CD4-positive, alpha-beta memory T cell (primary cell): ENCODE results near the gene CKB. TPM values are rescaled to one million over a fixed set of nuclear protein-coding genes. Genes with fewer than 3 reads are reported as not detected.
A peak's percentile ranks its signal among the peaks of the same experiment; 100 is the strongest.

Source experiments
- CTCF ChIA-PET: fragments of 350-600 bp; sonication (Branson Sonifier 250); formaldehyde crosslinking; loops from one replicate; lab custom pipeline; 2021; ENCODE audit warnings: inconsistent platforms; ENCODE audit not compliant: partially characterized antibody; lab: Charles Lee
- POLR2A ChIA-PET: fragments of 350-600 bp; sonication (Branson Sonifier 250); formaldehyde crosslinking; loops from one replicate; lab custom pipeline; 2021; ENCODE audit not compliant: partially characterized antibody; lab: Charles Lee
- DNase-seq, 5 donors: peaks; one replicate each; pipeline versions ENCODE4 v3.0.0 to v3.0.0-alpha.2; 2020 to 2022; ENCODE audit warnings: mixed read lengths in 1 of 5
- H3K27ac ChIP-seq: one replicate; pipeline ENCODE4 v1.7.0; 2013; ENCODE audit warnings: low read depth, low read length
- H3K27me3 ChIP-seq: 2 replicates; pipeline ENCODE4 v1.7.0; 2013; ENCODE audit warnings: mild to moderate bottlenecking, low read length, moderate library complexity; ENCODE audit not compliant: insufficient read depth
- H3K36me3 ChIP-seq: 2 replicates; pipeline ENCODE4 v1.7.0; 2013; ENCODE audit warnings: mild to moderate bottlenecking, low read length, moderate library complexity; ENCODE audit not compliant: insufficient read depth
- H3K4me1 ChIP-seq: 2 replicates; pipeline ENCODE4 v1.7.0; 2013; ENCODE audit warnings: mild to moderate bottlenecking, low read length, moderate library complexity; ENCODE audit not compliant: insufficient read depth
- H3K4me3 ChIP-seq, 2 donors: one replicate each; pipeline ENCODE4 v1.7.0; 2013; ENCODE audit warnings: low read length in 2 of 2, mild to moderate bottlenecking in 1 of 2
- H3K9me3 ChIP-seq, 2 donors: one replicate each; pipeline ENCODE4 v1.7.0; 2013; ENCODE audit warnings: low read length in 2 of 2, control low read depth in 1 of 2; ENCODE audit not compliant: control insufficient read depth in 1 of 2
- H3K27ac Mint-ChIP-seq, 7 donors: one replicate each; pipeline ENCODE4 v1.8.0; 2020 to 2021; ENCODE audit warnings: mixed read lengths in 7 of 7, mild to moderate bottlenecking in 6 of 7, inconsistent platforms in 3 of 7, moderate library complexity in 3 of 7
- H3K27me3 Mint-ChIP-seq, 2 donors: one replicate each; pipeline ENCODE4 v1.8.0; 2020 to 2021; ENCODE audit warnings: mixed read lengths in 2 of 2
- H3K36me3 Mint-ChIP-seq, 2 donors: one replicate each; pipeline ENCODE4 v1.8.0; 2020 to 2021; ENCODE audit warnings: mixed read lengths in 2 of 2, inconsistent platforms in 1 of 2, mild to moderate bottlenecking in 1 of 2
- H3K4me1 Mint-ChIP-seq, 4 donors: one replicate each; pipeline ENCODE4 v1.8.0; 2020 to 2021; ENCODE audit warnings: mixed read lengths in 4 of 4, mild to moderate bottlenecking in 1 of 4
- H3K4me3 Mint-ChIP-seq, 8 donors: one replicate each; pipeline ENCODE4 v1.8.0; 2020 to 2021; ENCODE audit warnings: mixed read lengths in 8 of 8, mild to moderate bottlenecking in 7 of 8, moderate library complexity in 6 of 8, inconsistent platforms in 3 of 8
- H3K9me3 Mint-ChIP-seq, 8 donors: one replicate each; pipeline ENCODE4 v1.8.0; 2020 to 2021; ENCODE audit warnings: mixed read lengths in 8 of 8, mild to moderate bottlenecking in 5 of 8, inconsistent platforms in 3 of 8, moderate library complexity in 1 of 8
- intact Hi-C: fragments of 100-400 bp; cut with micrococcal nuclease; formaldehyde crosslinking; loops from one replicate; pipeline ENCODE4 v1.15.1; 2023
- polyA plus RNA-seq, 2 donors: library from polyadenylated mRNA; unstranded; fragments of 300-500 nt; fragmentation: Illumina TruSeq; gene quantifications; one replicate each; pipeline ENCODE4 v1.2.3, GENCODE V29; 2021
- total RNA-seq, 2 experiments: library from RNA; stranded (reverse); gene quantifications; one replicate each; pipeline ENCODE4 v1.2.3, GENCODE V29; 2021

The CKB gene
- total and polyA plus RNA-seq, 4 experiments from 2014 or later, result 2.0 to 3.0 (median 2.5) TPM

GRCh38 chr14:103555559-103556337 is 33.1 kb upstream of the CKB start:
- DNase-seq, result no peak
- Mint-ChIP-seq H3K9me3 (no peaks in the 10 kb centered on the region), H3K4me1 (peaks cover 25 to 55% (median 39%) of the 10 kb centered on the region in 4 donors), H3K4me3 (no peak overlapping the region), H3K27ac (peak overlapping the region in 1 of 7 donors; percentile 71), H3K36me3 (peaks cover 12 to 43% of the 10 kb centered on the region in 2 donors), H3K27me3 (no peaks in the 10 kb centered on the region)
- Histone ChIP-seq H3K4me1 (peaks cover 38% of the 10 kb centered on the region), H3K27ac (no peak overlapping the region), H3K9me3 (no peaks in the 10 kb centered on the region), H3K27me3 (no peaks in the 10 kb centered on the region), H3K4me3 (no peak overlapping the region), H3K36me3 (no peaks in the 10 kb centered on the region)
- CTCF ChIA-PET, result no interaction called here
- intact Hi-C loops, result no loop called here
- POLR2A ChIA-PET, result no interaction called here

GRCh38 chr14:103552846-103553210 is 30.2 kb upstream of the CKB start:
- peaks cover 0 to 18% of the 10 kb centered on the region in 2 donors for H3K36me3 Mint-ChIP-seq
- H3K9me3 Mint-ChIP-seq, result no peaks in the 10 kb centered on the region
- no peak for DNase-seq
- peaks cover 9% of the 10 kb centered on the region for H3K4me1 ChIP-seq
- H3K27me3 ChIP-seq, result no peaks in the 10 kb centered on the region
- no peak overlapping the region for H3K4me3 ChIP-seq
- ChIA-PET POLR2A (interaction anchor here (1.2 to 1.8 kb wide), 2 partner anchors 9 to 34 kb away, joined by 3 to 6 read pairs; partner anchors contain the start of gene BAG5), CTCF (interaction anchor here (1.7 kb wide), 1 partner anchor 34 kb away, joined by 5 read pairs; no protein-coding TSS in a partner anchor)
- no peaks in the 10 kb centered on the region for H3K9me3 ChIP-seq
- no peaks in the 10 kb centered on the region for H3K27me3 Mint-ChIP-seq
- no peak overlapping the region for H3K27ac ChIP-seq
- no peak overlapping the region for H3K27ac Mint-ChIP-seq
- peaks cover 7 to 26% (median 14%) of the 10 kb centered on the region in 4 donors for H3K4me1 Mint-ChIP-seq
- no peak overlapping the region for H3K4me3 Mint-ChIP-seq
- intact Hi-C loops, result no loop called here
- H3K36me3 ChIP-seq, result no peaks in the 10 kb centered on the region

- H3K4me3 Mint-ChIP-seq, result no peak overlapping the region
- DNase-seq, result no peak
- peak overlapping the region in 1 of 7 donors; percentile 41 for H3K27ac Mint-ChIP-seq
- no peaks in the 10 kb centered on the region for H3K9me3 Mint-ChIP-seq
- peaks cover 3% of the 10 kb centered on the region for H3K4me1 ChIP-seq
- POLR2A ChIA-PET, result interaction anchor here (1.2 to 1.8 kb wide), 3 partner anchors 10 to 33 kb away, joined by 3 to 6 read pairs (median 4); partner anchors contain the start of genes BAG5 and TRMT61A
- peaks cover 6 to 20% (median 11%) of the 10 kb centered on the region in 4 donors for H3K4me1 Mint-ChIP-seq
- no peaks in the 10 kb centered on the region for H3K36me3 ChIP-seq
- H3K4me3 ChIP-seq, result no peak overlapping the region
- H3K9me3 ChIP-seq, result no peaks in the 10 kb centered on the region
- no peaks in the 10 kb centered on the region for H3K27me3 ChIP-seq
- no peak overlapping the region for H3K27ac ChIP-seq
- H3K36me3 Mint-ChIP-seq, result peaks cover 0 to 15% of the 10 kb centered on the region in 2 donors
- H3K27me3 Mint-ChIP-seq, result no peaks in the 10 kb centered on the region
- CTCF ChIA-PET, result interaction anchor here (1.1 to 1.7 kb wide), 3 partner anchors 31 to 51 kb away, joined by 3 to 5 read pairs (median 4); no protein-coding TSS in a partner anchor
- intact Hi-C loops, result no loop called here
Measured at GRCh38 chr14:103552011-103552845, 29.6 kb upstream of the CKB start.

DNA sequence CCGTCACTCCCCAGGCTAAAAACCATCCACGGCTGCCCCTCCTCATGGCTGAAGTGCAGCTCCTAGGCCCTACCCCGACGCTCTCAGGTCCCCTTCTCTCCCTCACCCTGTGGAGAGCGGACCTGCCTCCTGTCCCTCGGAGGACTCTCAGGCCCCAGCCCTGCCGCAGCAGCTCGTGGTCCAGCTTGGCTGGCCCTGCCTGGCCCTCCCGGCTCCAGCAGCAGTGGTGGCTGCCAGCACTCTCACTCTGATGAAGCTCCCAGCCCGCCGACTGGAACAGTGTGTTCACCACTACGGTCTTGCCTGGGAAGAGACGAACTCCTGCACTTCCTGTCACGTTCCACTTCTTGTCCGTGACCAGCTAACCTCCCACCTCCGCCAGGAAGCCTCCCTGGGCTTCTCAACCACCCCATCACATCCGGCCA is 28.7 kb upstream of the CKB start:
- Histone ChIP-seq H3K27me3 (no peaks in the 10 kb centered on the region), H3K36me3 (no peaks in the 10 kb centered on the region), H3K4me1 (no peaks in the 10 kb centered on the region), H3K4me3 (no peak overlapping the region), H3K27ac (no peak overlapping the region), H3K9me3 (no peaks in the 10 kb centered on the region)
- ChIA-PET POLR2A (interaction anchor here (1.7 to 1.8 kb wide), 2 partner anchors 11 to 22 kb away, joined by 4 to 6 read pairs; partner anchors contain the start of genes BAG5 and TRMT61A), CTCF (interaction anchor here (1.1 to 1.7 kb wide), 2 partner anchors 31 to 50 kb away, joined by 3 to 4 read pairs; no protein-coding TSS in a partner anchor)
- Mint-ChIP-seq H3K9me3 (no peaks in the 10 kb centered on the region), H3K4me1 (peaks cover 2 to 16% (median 6%) of the 10 kb centered on the region in 4 donors), H3K36me3 (peaks cover 0 to 11% of the 10 kb centered on the region in 2 donors), H3K4me3 (no peak overlapping the region), H3K27me3 (peaks cover 0 to 2% of the 10 kb centered on the region in 2 donors), H3K27ac (peak overlapping the region in 1 of 7 donors; percentile 13)
- DNase-seq, result no peak
- intact Hi-C loops, result no loop called here

DNA sequence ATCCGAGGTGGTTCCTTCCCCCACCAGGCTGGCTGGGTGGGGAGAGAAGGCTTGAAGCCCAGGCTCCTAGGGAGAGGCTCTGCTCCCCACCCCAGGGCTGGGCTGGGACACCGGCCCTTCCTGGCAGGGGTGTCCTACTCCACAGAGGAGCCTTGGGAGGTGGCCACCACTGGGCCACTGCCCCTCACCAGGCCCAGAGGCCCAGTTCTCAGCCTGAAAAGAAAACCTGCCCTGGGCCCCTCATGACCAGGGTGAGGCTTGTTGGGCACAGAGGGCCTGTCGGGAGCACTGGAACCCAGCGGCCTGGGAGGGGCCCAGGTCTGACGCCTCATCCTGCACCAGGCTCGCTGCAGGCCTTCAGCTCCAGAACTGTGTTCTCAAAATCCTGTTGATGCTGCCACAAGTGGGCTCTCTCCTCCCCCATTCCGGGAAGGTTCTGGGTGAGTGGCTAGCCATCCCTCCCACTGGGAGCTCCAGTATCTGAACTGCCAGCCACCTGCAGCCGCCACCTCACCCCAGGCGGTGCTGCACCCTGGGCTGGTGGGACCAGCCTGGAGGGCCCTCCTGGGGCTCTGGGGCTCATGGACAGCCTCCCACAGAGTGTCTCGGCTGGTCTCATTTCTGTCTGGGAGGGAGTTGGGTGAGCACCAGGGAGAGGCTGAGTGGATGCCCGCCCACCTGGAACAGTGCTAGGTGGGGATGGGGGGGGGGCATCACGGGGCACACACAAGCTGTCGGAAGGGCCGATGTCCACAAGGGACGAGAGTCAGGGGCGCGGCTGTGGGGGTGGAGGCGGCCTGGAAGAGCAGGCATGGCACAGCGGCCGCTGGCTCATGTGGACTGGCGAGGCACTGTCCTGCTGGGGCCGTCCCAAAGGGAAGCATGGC is 28.1 kb upstream of the CKB start:
- Histone ChIP-seq H3K27ac (no peak overlapping the region), H3K36me3 (no peaks in the 10 kb centered on the region), H3K27me3 (no peaks in the 10 kb centered on the region), H3K4me3 (no peak overlapping the region), H3K9me3 (no peaks in the 10 kb centered on the region), H3K4me1 (no peaks in the 10 kb centered on the region)
- intact Hi-C loops, result no loop called here
- Mint-ChIP-seq H3K9me3 (no peaks in the 10 kb centered on the region), H3K27ac (no peak overlapping the region), H3K36me3 (peaks cover 0 to 11% of the 10 kb centered on the region in 2 donors), H3K4me3 (no peak overlapping the region), H3K4me1 (peaks cover 2 to 13% (median 6%) of the 10 kb centered on the region in 4 donors), H3K27me3 (peaks cover 0 to 2% of the 10 kb centered on the region in 2 donors)
- no peak for DNase-seq
- ChIA-PET POLR2A (interaction anchor here (1.7 kb wide), 1 partner anchor 21 kb away, joined by 4 read pairs; the partner anchor contains the start of gene TRMT61A), CTCF (interaction anchor here (1.1 to 9.0 kb wide), 4 partner anchors 30 to 49 kb away, joined by 3 to 78 read pairs (median 4); partner anchors contain the start of gene CKB)
